Effector memory CD4-positive, alpha-beta T cell (primary cell): Measurements from ENCODE around the gene USP5.
A peak's percentile ranks its signal among the peaks of the same experiment; 100 is the strongest.

ENCODE experiments used
- DNase-seq, 3 donors: peaks; one replicate each; pipeline ENCODE4 v3.0.0-alpha.2; 2020
- H3K27ac ChIP-seq: 2 replicates; pipeline ENCODE4 v1.7.0; 2013; ENCODE audit warnings: mild to moderate bottlenecking, low read length, moderate library complexity; ENCODE audit not compliant: insufficient read depth, poor library complexity, severe bottlenecking
- H3K27me3 ChIP-seq: replicated peaks from 2 replicates; pipeline ENCODE4 v1.7.0; 2013; ENCODE audit warnings: mild to moderate bottlenecking, low read length; ENCODE audit not compliant: insufficient read depth, control insufficient read depth, poor library complexity, severe bottlenecking
- H3K36me3 ChIP-seq: 2 replicates; pipeline ENCODE4 v1.7.0; 2013; ENCODE audit warnings: mild to moderate bottlenecking, low read length, moderate library complexity; ENCODE audit not compliant: control insufficient read depth, insufficient read depth
- H3K4me1 ChIP-seq: 2 replicates; pipeline ENCODE4 v1.7.0; 2013; ENCODE audit warnings: low read length, mild to moderate bottlenecking; ENCODE audit not compliant: control insufficient read depth, insufficient read depth, poor library complexity, severe bottlenecking
- H3K4me3 ChIP-seq: 2 replicates; pipeline ENCODE4 v1.7.0; 2013; ENCODE audit warnings: low read length, low read depth, mild to moderate bottlenecking; ENCODE audit not compliant: insufficient read depth, poor library complexity, severe bottlenecking
- H3K9me3 ChIP-seq: 2 replicates; pipeline ENCODE4 v1.7.0; 2013; ENCODE audit warnings: mild to moderate bottlenecking, low read length, moderate library complexity; ENCODE audit not compliant: control insufficient read depth

Gene USP5

GRCh38 chr12:6818645-6819044 lies 33.3 kb upstream of the USP5 start:
- H3K36me3 ChIP-seq: peaks cover 60% of the 10 kb centered on the region
- peaks cover 10% of the 10 kb centered on the region for H3K4me1 ChIP-seq
- no peak overlapping the region for H3K27ac ChIP-seq

GRCh38 chr12:6819106-6820030 lies 32.6 kb upstream of the USP5 start:
- no peak overlapping the region for H3K4me3 ChIP-seq
- no peaks in the 10 kb centered on the region for H3K27me3 ChIP-seq
- no peak overlapping the region for H3K27ac ChIP-seq
- no peaks in the 10 kb centered on the region for H3K9me3 ChIP-seq
- H3K36me3 ChIP-seq: peaks cover 56% of the 10 kb centered on the region
- peaks cover 10% of the 10 kb centered on the region for H3K4me1 ChIP-seq
- DNase-seq: no peak

More at GRCh38 chr12:6818645-6819044, 33.3 kb upstream of the USP5 start:
- Histone ChIP-seq H3K27me3 (no peaks in the 10 kb centered on the region), H3K4me3 (no peak overlapping the region), H3K9me3 (no peaks in the 10 kb centered on the region)
- no peak for DNase-seq

- peaks cover 10% of the 10 kb centered on the region for H3K4me1 ChIP-seq
Measured at GRCh38 chr12:6820166-6820565, 31.8 kb upstream of the USP5 start.

GRCh38 chr12:6821591-6822425 lies 30.1 kb upstream of the USP5 start, which contains the start of gene GPR162:
TSS of gene GPR162 (plus strand) at chr12:6821821. CDS start at chr12:6823899, 2,078 bp downstream.
- Histone ChIP-seq H3K36me3 (peaks cover 32% of the 10 kb centered on the region), H3K4me3 (peak within 1 kb of the TSS; percentile 14), H3K27ac (no peak within 1 kb of the TSS), H3K27me3 (no peaks in the 10 kb centered on the region), H3K4me1 (peaks cover 10% of the 10 kb centered on the region), H3K9me3 (no peaks in the 10 kb centered on the region)
- DNase-seq: no peak

More at GRCh38 chr12:6820166-6820565, 31.8 kb upstream of the USP5 start:
- H3K9me3 ChIP-seq: no peaks in the 10 kb centered on the region
- peaks cover 48% of the 10 kb centered on the region for H3K36me3 ChIP-seq
- H3K27me3 ChIP-seq: no peaks in the 10 kb centered on the region
- no peak for DNase-seq
- H3K4me3 ChIP-seq: no peak overlapping the region
- no peak overlapping the region for H3K27ac ChIP-seq

DNA sequence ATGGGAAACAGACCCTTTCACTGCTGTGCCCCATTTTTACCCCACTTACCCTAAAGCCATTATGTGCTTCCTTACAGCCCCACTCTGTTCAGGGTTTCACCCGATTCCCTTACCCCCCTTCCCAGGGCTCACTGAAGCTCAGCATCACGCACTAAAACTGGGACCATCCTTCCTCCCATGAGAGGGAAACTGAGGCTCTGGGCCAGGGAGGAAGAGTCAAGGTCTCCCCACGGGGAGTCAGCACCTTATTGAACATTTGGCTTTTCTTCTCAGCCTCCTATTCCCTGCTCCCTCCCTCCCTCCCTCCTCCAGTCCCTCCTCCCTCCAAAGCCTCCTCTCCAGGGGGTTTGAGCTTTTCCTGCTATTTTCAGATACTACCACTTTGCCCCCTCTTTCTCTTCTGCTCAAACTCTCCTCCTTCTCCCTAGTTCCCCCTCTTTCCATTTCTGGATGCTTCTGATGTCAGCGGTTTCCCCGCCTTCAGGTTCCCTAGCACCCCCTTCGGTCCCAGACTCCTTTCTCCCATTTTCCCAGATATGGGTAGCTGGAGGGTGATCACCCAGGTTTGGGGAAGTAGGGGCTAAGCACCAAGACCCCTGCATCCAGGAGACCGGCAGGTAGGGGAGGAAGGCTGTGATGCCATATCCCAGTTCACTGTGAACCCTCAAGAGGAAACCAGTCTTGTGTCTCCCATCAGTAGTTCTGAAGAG lies 29.4 kb upstream of the USP5 start:
- no peak for DNase-seq
- H3K4me1 ChIP-seq: peaks cover 10% of the 10 kb centered on the region
- no peak overlapping the region for H3K4me3 ChIP-seq
- H3K27me3 ChIP-seq: peaks cover 6% of the 10 kb centered on the region
- H3K27ac ChIP-seq: no peak overlapping the region
- peaks cover 24% of the 10 kb centered on the region for H3K36me3 ChIP-seq
- no peaks in the 10 kb centered on the region for H3K9me3 ChIP-seq

DNA sequence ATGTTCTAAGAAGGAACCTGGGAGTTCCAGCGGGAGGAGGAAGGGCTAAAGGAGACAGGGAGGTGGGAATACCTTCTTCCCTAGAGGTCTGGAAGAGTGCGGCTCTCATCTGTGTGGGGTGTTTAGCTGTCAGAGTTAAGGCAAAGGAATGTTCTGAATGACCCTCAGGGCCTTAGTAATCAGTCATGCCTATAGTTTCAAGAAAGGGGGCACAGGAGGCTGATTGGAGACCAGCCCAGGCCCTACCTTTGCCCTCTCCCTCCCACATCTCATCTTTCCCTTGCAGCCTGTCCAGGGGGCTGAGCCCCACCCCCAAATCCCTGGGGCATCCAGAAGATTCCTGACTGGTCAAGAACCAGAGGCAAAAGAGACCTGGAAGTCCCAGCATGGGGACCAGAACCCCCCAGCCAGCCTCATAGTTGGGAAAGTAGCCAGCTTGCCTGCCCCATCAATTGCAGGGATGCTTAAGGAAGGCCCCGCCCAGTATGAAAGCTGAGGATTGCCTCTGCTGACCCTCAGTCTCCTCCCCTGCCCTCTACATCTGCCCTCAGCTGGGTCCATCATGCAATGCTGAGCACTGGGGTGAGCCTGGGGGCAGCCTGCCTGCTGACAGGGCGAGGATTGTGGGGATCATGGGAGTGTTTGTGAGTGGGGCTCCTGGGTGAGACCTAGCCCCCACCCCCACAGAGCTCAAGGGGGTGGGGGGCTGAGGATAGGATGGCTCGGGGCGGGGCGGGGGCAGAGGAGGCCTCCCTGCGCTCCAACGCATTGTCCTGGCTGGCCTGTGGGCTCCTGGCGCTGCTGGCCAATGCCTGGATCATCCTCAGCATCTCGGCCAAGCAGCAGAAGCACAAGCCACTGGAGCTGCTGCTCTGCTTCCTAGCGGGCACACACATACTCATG lies 28.5 kb upstream of the USP5 start:
- no peak overlapping the region for H3K4me3 ChIP-seq
- H3K27me3 ChIP-seq: peaks cover 7% of the 10 kb centered on the region
- H3K4me1 ChIP-seq: peaks cover 10% of the 10 kb centered on the region
- DNase-seq: no peak
- H3K9me3 ChIP-seq: no peaks in the 10 kb centered on the region
- peaks cover 15% of the 10 kb centered on the region for H3K36me3 ChIP-seq
- no peak overlapping the region for H3K27ac ChIP-seq

DNA sequence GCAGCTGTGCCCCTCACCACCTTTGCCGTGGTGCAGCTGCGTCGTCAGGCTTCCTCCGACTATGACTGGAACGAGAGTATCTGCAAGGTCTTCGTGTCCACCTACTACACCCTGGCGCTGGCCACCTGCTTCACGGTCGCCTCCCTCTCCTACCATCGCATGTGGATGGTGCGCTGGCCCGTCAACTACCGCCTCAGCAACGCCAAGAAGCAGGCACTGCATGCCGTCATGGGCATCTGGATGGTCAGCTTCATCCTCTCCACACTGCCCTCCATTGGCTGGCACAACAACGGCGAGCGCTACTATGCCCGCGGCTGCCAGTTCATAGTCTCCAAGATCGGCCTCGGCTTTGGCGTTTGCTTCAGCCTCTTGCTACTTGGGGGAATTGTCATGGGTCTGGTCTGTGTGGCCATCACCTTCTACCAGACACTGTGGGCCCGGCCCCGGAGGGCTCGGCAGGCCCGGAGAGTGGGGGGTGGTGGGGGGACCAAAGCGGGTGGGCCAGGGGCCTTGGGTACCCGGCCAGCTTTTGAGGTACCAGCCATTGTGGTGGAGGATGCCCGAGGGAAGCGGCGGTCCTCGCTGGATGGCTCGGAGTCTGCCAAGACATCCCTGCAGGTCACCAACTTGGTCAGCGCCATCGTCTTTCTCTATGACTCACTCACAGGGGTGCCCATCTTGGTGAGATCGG lies 27.7 kb upstream of the USP5 start:
- Histone ChIP-seq H3K27ac (no peak overlapping the region), H3K9me3 (no peaks in the 10 kb centered on the region), H3K4me3 (no peak overlapping the region), H3K4me1 (peaks cover 14% of the 10 kb centered on the region), H3K36me3 (peaks cover 7% of the 10 kb centered on the region), H3K27me3 (peaks cover 7% of the 10 kb centered on the region)
- no peak for DNase-seq

DNA sequence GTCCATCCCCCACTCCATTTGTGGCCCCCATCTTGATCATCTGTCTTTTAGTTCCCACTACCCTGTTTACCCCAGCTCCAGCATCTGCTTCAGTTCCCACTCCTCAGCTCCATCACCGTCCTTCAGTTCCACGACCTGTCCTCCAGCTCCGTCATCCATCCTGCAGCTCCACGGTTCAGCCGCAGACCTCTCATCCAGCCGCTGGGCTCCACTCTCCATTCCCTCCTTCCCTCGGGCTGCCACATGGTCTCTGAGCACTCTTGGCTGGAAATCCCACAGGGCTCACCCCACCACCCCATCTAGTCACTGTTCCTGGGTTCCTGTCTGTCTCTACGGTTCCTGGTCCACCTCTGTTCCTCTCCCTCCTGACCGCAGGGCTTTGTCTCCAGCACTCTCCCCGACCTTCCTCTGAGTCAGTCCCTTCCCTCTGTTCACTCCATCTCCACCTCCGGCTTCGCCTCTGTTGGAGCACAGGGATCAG lies 27.0 kb upstream of the USP5 start:
- no peak overlapping the region for H3K27ac ChIP-seq
- no peak for DNase-seq
- H3K36me3 ChIP-seq: peaks cover under 1% of the 10 kb centered on the region
- no peaks in the 10 kb centered on the region for H3K9me3 ChIP-seq
- H3K4me3 ChIP-seq: no peak overlapping the region
- peaks cover 7% of the 10 kb centered on the region for H3K27me3 ChIP-seq
- H3K4me1 ChIP-seq: peaks cover 18% of the 10 kb centered on the region
